ENCODE measurements around the gene IL13.

DNA sequence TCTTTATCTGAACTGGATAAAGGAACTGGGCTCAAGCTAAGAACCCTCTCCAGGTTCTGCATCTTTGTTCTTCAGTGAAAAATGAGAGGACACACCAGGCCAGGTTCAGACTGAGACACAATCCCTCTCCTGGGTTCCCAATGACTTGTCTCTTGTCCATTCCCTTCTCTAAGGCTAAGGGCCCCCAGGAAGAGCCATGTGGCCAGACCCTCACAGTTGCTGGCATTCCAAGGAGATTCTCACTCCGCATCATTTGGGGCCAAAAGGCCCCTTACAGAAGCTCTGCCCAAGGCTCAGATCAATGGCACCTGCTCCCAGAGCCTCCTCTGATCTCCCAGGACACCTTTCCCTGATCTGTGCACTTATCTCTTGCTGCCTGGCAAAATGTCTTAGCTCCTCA, 20.8 kb downstream of the IL13 start:
- TF ChIP-seq, protein P1, sequence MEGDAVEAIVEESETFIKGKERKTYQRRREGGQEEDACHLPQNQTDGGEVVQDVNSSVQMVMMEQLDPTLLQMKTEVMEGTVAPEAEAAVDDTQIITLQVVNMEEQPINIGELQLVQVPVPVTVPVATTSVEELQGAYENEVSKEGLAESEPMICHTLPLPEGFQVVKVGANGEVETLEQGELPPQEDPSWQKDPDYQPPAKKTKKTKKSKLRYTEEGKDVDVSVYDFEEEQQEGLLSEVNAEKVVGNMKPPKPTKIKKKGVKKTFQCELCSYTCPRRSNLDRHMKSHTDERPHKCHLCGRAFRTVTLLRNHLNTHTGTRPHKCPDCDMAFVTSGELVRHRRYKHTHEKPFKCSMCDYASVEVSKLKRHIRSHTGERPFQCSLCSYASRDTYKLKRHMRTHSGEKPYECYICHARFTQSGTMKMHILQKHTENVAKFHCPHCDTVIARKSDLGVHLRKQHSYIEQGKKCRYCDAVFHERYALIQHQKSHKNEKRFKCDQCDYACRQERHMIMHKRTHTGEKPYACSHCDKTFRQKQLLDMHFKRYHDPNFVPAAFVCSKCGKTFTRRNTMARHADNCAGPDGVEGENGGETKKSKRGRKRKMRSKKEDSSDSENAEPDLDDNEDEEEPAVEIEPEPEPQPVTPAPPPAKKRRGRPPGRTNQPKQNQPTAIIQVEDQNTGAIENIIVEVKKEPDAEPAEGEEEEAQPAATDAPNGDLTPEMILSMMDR (IDR thresholded peaks at IDR 0.05): no peak
- TF ChIP-seq POLR2A (IDR thresholded peaks at IDR 0.05): no peak

Measured in tibial nerve (tissue), 3 donors.